Measurements from ENCODE around the gene ST8SIA5. TPM values are rescaled to one million over a fixed set of nuclear protein-coding genes. Genes with fewer than 3 reads are reported as not detected.

ST8SIA5 gene
- total and polyA plus RNA-seq, 9 donors: 0.35 to 1.3 (median 0.52) TPM; not detected in 1

GRCh38 chr18:46767217-46767616 is 10.4 kb upstream of the ST8SIA5 start:
- H3K36me3 ChIP-seq: no peaks in the 10 kb centered on the region
- intact Hi-C loops (cut with DNase I): no loop called here
- TF ChIP-seq CTCF (IDR thresholded peaks at IDR 0.05) (no peak), EP300 (IDR thresholded peaks at IDR 0.05) (no peak), POLR2A (IDR thresholded peaks at IDR 0.05) (no peak)
- H3K9me3 ChIP-seq: no peaks in the 10 kb centered on the region
- H3K27ac ChIP-seq: no peak overlapping the region
- no peak overlapping the region for H3K4me3 ChIP-seq
- H3K27me3 ChIP-seq: no peaks in the 10 kb centered on the region
- H3K4me1 ChIP-seq (ENCODE audit: insufficient read depth): no peaks in the 10 kb centered on the region
- DNase-seq: no peak

GRCh38 chr18:46764586-46764985 is 7.7 kb upstream of the ST8SIA5 start:
- Histone ChIP-seq H3K9me3 (no peaks in the 10 kb centered on the region), H3K36me3 (no peaks in the 10 kb centered on the region), H3K4me1 (ENCODE audit: insufficient read depth) (no peaks in the 10 kb centered on the region), H3K4me3 (no peak overlapping the region), H3K27ac (no peak overlapping the region), H3K27me3 (no peaks in the 10 kb centered on the region)
- 90 to 96% (median 93%) methylated on average over 2 of the region's 2 CpGs for WGBS, 3 donors
- intact Hi-C loops (cut with DNase I): no loop called here
- no peak for DNase-seq
- TF ChIP-seq CTCF (IDR thresholded peaks at IDR 0.05): no peak
- TF ChIP-seq EP300 (IDR thresholded peaks at IDR 0.05): no peak
- no peak for TF ChIP-seq POLR2A (IDR thresholded peaks at IDR 0.05)

- TF ChIP-seq POLR2A (IDR thresholded peaks at IDR 0.05) (no peak), CTCF (IDR thresholded peaks at IDR 0.05) (no peak), EP300 (IDR thresholded peaks at IDR 0.05) (no peak)
- Histone ChIP-seq H3K27me3 (no peaks in the 10 kb centered on the region), H3K27ac (no peak overlapping the region), H3K4me1 (ENCODE audit: insufficient read depth) (peaks cover 2% of the 10 kb centered on the region), H3K36me3 (no peaks in the 10 kb centered on the region), H3K9me3 (no peaks in the 10 kb centered on the region), H3K4me3 (no peak overlapping the region)
- 46 to 53% (median 51%) methylated on average over 2 of the region's 2 CpGs for WGBS, 3 donors
- intact Hi-C loops (cut with DNase I): no loop called here
- no peak for DNase-seq
These were observed 4.4 kb upstream of the ST8SIA5 start for GRCh38 chr18:46761059-46761769.

GRCh38 chr18:46759890-46760289 is 3.0 kb upstream of the ST8SIA5 start:
- Histone ChIP-seq H3K4me1 (ENCODE audit: insufficient read depth) (peaks cover 2% of the 10 kb centered on the region), H3K9me3 (no peaks in the 10 kb centered on the region), H3K27ac (no peak overlapping the region), H3K4me3 (no peak overlapping the region), H3K36me3 (no peaks in the 10 kb centered on the region), H3K27me3 (no peaks in the 10 kb centered on the region)
- no peak for TF ChIP-seq POLR2A (IDR thresholded peaks at IDR 0.05)
- TF ChIP-seq EP300 (IDR thresholded peaks at IDR 0.05): no peak
- no peak for TF ChIP-seq CTCF (IDR thresholded peaks at IDR 0.05)
- DNase-seq: no peak
- intact Hi-C loops (cut with DNase I): no loop called here
- 54 to 63% (median 57%) methylated on average over 6 of the region's 6 CpGs for WGBS, 3 donors
